Adrenal gland (tissue), 5 donors: Measurements from ENCODE around the gene NRXN3.

Experiments
- CTCF ChIP-seq, 6 experiments: fragments of 450-650 bp in 4 of 6; fragments of 200-600 bp in 2 of 6; sonication (generic) in 1 of 6; IDR thresholded peaks; 1 replicate in 5 of 6; 2 replicates in 1 of 6; pipeline versions ENCODE4 v1.5.1 to v1.8.0; 2016 to 2021; ENCODE audit warnings: antibody characterized with exemption in 6 of 6, mild to moderate bottlenecking in 2 of 6, moderate library complexity in 1 of 6
- POLR2A ChIP-seq, 2 donors: fragments of 450-650 bp; IDR thresholded peaks; one replicate each; pipeline ENCODE4 v1.6.1; 2017; ENCODE audit warnings: antibody characterized with exemption in 2 of 2, mild to moderate bottlenecking in 2 of 2, moderate library complexity in 1 of 2
- donor health status: DM: no; HTN: no; CAD: no.

DNA sequence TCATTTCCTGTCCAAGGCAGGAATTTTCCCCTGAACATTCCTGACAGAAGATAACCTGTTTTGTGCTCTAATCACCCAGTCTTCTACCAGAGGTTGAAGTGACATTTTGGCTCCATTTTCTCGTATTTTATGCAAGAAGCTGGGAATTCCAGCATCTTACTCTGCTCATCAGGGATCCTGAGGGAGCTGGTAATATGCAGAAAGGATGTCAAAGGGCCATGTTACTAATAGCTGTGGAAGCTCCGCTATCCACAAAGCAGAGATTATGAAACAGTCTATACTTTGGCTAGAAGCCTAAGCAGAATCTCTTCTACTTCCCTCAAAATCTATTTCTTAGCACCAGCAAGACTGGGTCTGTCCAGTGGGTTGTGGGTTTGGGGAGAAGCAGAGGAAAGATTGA is 1428.2 kb downstream of the NRXN3 start:
- TF ChIP-seq CTCF (IDR thresholded peaks at IDR 0.05) (no peak), POLR2A (IDR thresholded peaks at IDR 0.05) (no peak)
